Skeletal muscle satellite cell (primary cell): ENCODE measurements around the gene SLC26A11.
"Not testable (repeated sequence)": the region's sequence is repeated elsewhere in the genome, so short reads cannot be mapped to it uniquely, and the experiment has no call there.

Experiments used
- H3K27me3 ChIP-seq: 2 replicates; pipeline ENCODE4 v1.7.0; 2013; ENCODE audit warnings: low read length; ENCODE audit not compliant: control insufficient read depth, insufficient read depth
- H3K36me3 ChIP-seq: 2 replicates; pipeline ENCODE4 v1.7.0; 2013; ENCODE audit warnings: mild to moderate bottlenecking, control low read depth, low read length; ENCODE audit not compliant: insufficient read depth
- H3K4me1 ChIP-seq: 2 replicates; pipeline ENCODE4 v1.7.0; 2013; ENCODE audit warnings: low read length; ENCODE audit not compliant: control insufficient read depth, insufficient read depth
- H3K4me2 ChIP-seq: 2 replicates; pipeline ENCODE4 v1.7.0; 2013; ENCODE audit warnings: mild to moderate bottlenecking, low read length
- H3K4me3 ChIP-seq: 2 replicates; pipeline ENCODE4 v1.7.0; 2013; ENCODE audit warnings: low read length
- H3K9ac ChIP-seq: 2 replicates; pipeline ENCODE4 v1.7.0; 2013; ENCODE audit warnings: mild to moderate bottlenecking, low read depth, low read length, moderate library complexity
- H3K9me3 ChIP-seq: replicated peaks from 2 replicates; pipeline ENCODE4 v1.7.0; 2013; ENCODE audit warnings: mild to moderate bottlenecking, control low read depth, low read length

SLC26A11 gene

DNA sequence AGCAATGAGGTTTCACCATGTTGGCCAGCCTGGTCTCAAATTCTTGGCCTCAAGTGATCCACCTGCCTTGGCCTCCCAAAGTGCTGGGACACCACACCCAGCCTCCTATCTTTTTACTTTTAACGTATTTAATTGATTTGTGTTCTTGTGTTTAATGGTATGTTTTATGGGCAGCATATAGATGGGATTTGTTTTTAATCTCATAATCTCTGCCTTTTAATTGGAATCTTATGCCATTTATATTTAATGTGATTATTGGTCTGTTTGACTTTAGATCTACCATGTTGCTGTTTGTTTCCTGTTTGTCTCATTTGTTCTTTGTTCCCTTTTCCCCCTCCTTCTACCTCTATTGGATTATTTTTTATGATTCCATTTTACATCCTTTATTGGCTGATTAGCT is 12.2 kb downstream of the SLC26A11 start:
- Histone ChIP-seq H3K9ac (no peak overlapping the region), H3K4me1 (no peaks in the 10 kb centered on the region), H3K27me3 (no peaks in the 10 kb centered on the region), H3K4me2 (no peak overlapping the region), H3K4me3 (no peak overlapping the region), H3K9me3 (peaks cover 10% of the 10 kb centered on the region), H3K36me3 (peaks cover 23% of the 10 kb centered on the region)

DNA sequence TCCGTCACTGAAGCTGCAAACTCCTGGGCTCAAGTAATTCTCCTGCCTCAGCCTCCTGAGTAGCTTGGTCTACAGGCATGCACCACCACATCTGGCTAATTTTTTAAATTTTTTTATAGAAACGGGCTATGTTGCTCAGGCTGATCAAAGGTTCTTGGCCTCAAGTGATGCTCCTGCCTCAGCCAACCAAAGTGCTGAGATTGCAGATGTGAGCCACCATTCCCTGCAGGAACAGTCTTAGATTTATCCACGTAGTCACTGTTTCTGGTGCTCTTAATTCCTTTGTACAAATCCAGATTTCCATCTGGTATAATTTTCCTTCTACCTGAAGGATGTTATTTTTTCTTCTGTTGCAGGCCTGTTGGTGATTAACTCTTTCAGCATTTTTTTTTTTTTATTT is 13.0 kb downstream of the SLC26A11 start:
- H3K36me3 ChIP-seq = peaks cover 27% of the 10 kb centered on the region

DNA sequence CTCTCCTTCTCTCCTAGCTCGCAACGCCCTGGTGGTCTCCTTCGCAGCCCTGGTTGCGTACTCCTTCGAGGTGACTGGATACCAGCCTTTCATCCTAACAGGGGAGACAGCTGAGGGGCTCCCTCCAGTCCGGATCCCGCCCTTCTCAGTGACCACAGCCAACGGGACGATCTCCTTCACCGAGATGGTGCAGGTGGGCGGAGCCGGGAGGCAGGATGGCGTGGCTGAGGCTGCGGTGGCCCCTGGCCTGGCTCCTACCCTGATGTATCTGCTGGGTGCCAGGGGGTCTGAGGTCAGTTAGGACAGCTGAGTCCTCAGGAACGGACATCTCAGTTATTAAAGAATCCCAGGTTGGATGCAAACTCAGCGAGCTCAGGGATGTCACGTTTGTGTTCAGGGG is 16.7 kb downstream of the SLC26A11 start:
- H3K36me3 ChIP-seq = peaks cover 32% of the 10 kb centered on the region
- H3K4me3 ChIP-seq = no peak overlapping the region
- H3K4me2 ChIP-seq = no peak overlapping the region
- H3K27me3 ChIP-seq = no peaks in the 10 kb centered on the region
- no peak overlapping the region for H3K9ac ChIP-seq
- H3K9me3 ChIP-seq = peaks cover 10% of the 10 kb centered on the region
- no peaks in the 10 kb centered on the region for H3K4me1 ChIP-seq

More for the DNA sequence above, 13.0 kb downstream of the SLC26A11 start:
- H3K4me2 ChIP-seq = no peak overlapping the region
- no peak overlapping the region for H3K9ac ChIP-seq
- peaks cover 10% of the 10 kb centered on the region for H3K9me3 ChIP-seq
- no peak overlapping the region for H3K4me3 ChIP-seq
- no peaks in the 10 kb centered on the region for H3K27me3 ChIP-seq
- H3K4me1 ChIP-seq = no peaks in the 10 kb centered on the region

DNA sequence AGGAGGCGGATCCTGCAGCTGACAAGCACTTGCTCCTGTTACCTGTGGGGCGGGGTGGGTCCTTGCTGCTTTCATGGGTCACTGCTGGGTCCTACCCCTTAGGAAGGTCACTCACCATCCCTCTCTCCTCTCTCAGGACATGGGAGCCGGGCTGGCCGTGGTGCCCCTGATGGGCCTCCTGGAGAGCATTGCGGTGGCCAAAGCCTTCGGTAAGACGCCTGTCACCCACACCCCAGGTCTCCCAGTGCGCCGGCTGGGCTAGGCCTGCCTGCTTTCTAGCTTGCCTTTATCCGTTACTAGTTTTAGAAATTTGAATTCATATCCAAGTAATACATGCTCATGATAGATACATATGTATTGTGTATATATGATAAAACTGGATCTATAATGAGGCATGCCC is 17.2 kb downstream of the SLC26A11 start:
- peaks cover 7% of the 10 kb centered on the region for H3K9me3 ChIP-seq
- no peak overlapping the region for H3K4me2 ChIP-seq
- H3K4me1 ChIP-seq = no peaks in the 10 kb centered on the region
- H3K27me3 ChIP-seq = no peaks in the 10 kb centered on the region
- peaks cover 31% of the 10 kb centered on the region for H3K36me3 ChIP-seq
- H3K4me3 ChIP-seq = no peak overlapping the region
- H3K9ac ChIP-seq = no peak overlapping the region

DNA sequence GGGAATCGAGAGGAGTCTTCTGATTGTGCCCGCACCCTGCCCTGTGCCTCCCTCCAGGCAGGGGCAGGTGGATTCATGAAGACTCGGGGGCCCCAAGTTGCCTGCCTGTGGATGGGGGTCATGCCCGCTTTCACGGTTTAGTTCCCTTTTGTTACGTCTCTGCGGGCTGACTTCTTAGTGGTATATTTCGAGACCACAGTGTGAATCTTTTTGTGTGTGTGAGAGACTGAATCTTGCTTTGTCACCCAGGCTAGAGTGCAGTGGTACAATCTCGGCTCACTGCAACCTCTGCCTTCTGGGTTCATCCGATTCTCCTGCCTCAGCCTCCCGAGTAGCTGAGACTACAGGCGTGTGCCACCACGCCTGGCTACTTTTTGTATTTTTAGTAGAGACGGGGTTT is 22.3 kb downstream of the SLC26A11 start:
- H3K4me2 ChIP-seq = no peak overlapping the region
- no peaks in the 10 kb centered on the region for H3K27me3 ChIP-seq
- H3K4me3 ChIP-seq = no peak overlapping the region
- peaks cover 23% of the 10 kb centered on the region for H3K36me3 ChIP-seq
- H3K4me1 ChIP-seq = no peaks in the 10 kb centered on the region
- H3K9me3 ChIP-seq = no peaks in the 10 kb centered on the region
- no peak overlapping the region for H3K9ac ChIP-seq

DNA sequence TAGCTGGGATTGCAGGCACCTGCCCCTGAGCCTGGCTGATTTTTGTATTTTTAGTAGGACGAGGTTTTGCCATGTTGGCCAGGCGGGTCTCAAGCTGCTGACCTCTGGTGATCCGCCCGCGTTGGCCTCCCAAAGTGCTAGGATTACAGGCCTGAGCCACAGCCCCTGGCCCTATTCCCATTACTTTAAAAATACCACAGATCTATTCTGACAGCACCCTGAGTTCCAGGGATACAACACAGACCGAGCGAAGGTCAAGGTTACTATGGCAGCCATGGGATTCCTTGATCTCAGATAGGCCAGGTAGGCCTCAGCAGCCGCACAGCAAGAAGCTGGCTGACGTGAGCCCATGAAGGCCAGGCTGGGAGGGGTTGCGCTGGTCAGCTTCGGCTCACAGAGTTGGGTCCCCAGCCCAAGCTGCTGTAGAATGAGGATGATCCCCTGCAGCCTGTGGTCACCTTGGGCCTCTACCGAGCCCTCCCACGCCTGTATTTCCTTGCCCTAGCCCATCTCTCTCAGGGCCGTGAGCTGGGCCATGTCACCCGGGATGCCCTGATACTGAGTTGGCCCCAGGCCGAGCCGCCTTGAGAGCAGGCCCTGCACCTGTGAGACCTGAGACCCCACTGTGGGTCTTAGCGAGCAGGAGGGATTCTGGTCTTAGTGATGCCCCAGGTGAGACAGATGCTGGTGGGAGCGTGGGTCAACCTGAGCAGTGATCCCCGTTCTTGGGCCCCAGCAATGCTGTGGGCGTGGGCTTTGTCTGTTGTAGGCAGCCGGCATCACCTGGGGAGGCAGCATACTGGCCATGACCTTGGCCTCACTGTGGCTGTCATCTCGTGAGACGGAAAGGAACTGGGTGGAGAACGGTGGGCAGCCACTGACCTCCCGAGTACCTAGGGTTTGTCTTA is 23.6 kb downstream of the SLC26A11 start:
- Histone ChIP-seq H3K4me3 (no peak overlapping the region), H3K4me1 (no peaks in the 10 kb centered on the region), H3K9ac (no peak overlapping the region), H3K4me2 (no peak overlapping the region), H3K36me3 (peaks cover 20% of the 10 kb centered on the region), H3K27me3 (no peaks in the 10 kb centered on the region), H3K9me3 (no peaks in the 10 kb centered on the region)

DNA sequence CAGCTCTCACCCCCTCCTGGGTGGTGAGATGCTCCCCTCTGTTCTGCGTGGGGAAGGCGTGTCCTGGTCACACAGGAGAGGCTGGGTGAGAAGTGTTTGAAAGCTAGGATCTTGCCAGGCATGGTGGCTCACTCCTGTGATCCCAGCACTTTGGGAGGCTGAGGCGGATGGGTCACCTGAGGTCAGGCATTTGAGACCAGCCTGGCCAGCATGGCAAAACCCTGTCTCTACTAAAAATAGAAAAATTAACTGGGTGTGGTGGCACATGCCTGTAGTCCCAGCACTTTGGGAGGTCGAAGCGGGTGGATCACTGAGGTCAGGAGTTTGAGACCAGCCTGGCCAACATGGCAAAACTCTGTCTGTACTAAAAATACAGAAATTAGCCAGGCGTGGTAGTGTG is 24.2 kb downstream of the SLC26A11 start:
- not testable (repeated sequence) for H3K9me3 ChIP-seq, H3K27me3 ChIP-seq, H3K9ac ChIP-seq, H3K4me1 ChIP-seq, H3K4me2 ChIP-seq, H3K4me3 ChIP-seq
- peaks cover 20% of the 10 kb centered on the region for H3K36me3 ChIP-seq

DNA sequence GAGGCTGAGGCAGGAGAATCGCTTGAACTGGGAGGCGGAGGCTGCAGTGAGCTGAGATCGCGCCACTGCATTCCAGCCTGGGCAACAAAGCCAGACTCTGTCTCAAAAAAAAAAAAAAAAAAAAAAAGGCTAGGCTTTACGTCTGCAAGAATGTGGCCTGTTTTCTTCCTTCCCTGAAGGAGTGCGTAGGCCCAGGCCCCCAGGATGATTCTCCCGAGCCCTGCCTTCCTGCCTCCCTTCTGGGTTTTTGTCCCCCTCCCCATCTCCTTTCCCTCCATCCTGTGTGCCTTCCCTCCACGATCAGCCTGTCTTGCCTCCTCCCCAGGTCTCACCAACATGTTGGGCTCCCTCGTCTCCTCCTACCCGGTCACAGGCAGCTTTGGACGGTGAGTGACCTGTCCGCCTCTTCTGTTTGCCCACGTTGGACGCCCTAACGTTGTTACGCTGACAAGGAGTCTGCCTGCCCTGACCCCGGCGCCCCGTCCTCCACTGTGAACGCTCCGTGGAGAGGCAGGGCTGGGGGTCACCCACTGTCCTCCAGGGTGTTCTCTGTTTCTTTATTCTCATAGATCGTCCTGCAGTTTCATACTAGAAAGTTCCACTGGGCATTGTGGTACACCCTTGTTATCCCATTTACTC is 24.8 kb downstream of the SLC26A11 start:
- Histone ChIP-seq H3K9ac (no peak overlapping the region), H3K4me3 (no peak overlapping the region), H3K4me1 (no peaks in the 10 kb centered on the region), H3K9me3 (no peaks in the 10 kb centered on the region), H3K36me3 (peaks cover 20% of the 10 kb centered on the region), H3K4me2 (no peak overlapping the region), H3K27me3 (no peaks in the 10 kb centered on the region)

DNA sequence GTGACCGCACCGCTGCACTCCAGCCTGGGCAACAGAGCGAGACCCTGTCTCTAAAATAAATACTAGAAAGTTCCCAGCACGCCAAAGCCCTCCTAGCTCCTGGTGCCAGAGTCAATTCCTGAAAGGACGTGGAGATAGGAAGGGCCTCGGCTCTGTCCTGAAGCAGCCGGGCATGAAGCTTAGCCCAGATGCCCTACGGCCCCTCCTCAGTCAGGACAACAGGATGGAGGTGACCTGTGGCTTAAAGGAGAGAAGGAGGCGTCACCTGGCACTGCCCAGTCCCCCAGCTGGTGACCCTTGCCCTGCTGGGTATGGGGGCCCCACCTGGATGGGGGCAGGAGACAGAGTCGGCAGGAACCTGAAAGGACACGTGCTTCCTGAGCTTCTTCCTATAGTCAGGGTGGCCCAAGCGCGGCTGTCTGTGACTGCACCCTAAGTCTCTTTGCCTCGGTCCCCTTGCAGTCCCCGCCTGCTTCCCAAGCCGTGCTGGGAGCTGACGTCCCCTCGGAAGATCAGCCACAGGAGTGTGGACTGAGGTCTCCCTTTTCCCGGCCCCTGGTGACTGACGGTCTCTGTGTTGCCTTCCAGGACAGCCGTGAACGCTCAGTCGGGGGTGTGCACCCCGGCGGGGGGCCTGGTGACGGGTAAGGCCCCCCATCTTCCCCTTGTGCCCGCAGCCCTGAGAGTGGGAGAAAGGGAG is 25.5 kb downstream of the SLC26A11 start:
- Histone ChIP-seq H3K36me3 (peaks cover 20% of the 10 kb centered on the region), H3K9me3 (no peaks in the 10 kb centered on the region), H3K4me3 (no peak overlapping the region), H3K27me3 (no peaks in the 10 kb centered on the region), H3K9ac (no peak overlapping the region), H3K4me2 (no peak overlapping the region), H3K4me1 (no peaks in the 10 kb centered on the region)

DNA sequence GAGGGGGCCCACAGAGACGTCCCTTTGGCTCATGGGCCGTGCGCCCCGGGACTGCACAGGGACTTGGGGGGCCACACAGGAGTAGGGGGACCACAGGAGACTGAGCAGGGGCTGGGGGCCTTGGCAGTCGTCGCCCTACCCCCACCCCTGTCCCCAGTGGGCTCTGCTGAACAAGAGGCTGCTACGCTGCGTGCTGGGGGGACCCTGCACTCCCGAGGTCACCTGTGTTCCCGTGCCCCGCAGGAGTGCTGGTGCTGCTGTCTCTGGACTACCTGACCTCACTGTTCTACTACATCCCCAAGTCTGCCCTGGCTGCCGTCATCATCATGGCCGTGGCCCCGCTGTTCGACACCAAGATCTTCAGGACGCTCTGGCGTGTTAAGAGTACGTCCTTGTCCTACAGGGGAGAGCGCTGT is 26.0 kb downstream of the SLC26A11 start:
- Histone ChIP-seq H3K9me3 (no peaks in the 10 kb centered on the region), H3K36me3 (peaks cover 20% of the 10 kb centered on the region), H3K4me3 (no peak overlapping the region), H3K4me1 (no peaks in the 10 kb centered on the region), H3K27me3 (no peaks in the 10 kb centered on the region), H3K4me2 (no peak overlapping the region), H3K9ac (no peak overlapping the region)

DNA sequence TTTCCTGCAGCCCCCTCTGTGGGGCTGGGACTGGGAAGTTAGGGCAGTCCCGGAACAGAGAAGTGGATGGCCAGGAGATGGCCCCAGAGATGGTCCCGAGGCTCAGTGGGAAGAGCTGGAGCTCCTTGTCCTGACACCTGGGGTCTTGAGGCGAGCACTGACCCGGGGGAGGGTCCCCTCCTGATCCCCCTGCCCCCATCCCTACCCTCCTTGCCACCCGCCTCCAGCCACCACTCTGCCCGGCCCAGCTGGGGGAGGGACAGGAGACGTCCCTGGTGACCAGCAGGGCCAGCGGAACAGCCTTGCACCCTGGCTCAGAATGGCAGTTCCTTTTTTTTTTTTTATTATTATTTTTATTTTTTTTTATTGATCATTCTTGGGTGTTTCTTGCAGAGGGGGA is 26.5 kb downstream of the SLC26A11 start:
- Histone ChIP-seq H3K27me3 (no peaks in the 10 kb centered on the region), H3K4me3 (no peak overlapping the region), H3K9ac (no peak overlapping the region), H3K36me3 (peaks cover 16% of the 10 kb centered on the region), H3K4me2 (no peak overlapping the region), H3K4me1 (no peaks in the 10 kb centered on the region), H3K9me3 (no peaks in the 10 kb centered on the region)
